Measurements from ENCODE around the gene MELTF.
A peak's percentile ranks its signal among the peaks of the same experiment; 100 is the strongest.

The MELTF gene

DNA sequence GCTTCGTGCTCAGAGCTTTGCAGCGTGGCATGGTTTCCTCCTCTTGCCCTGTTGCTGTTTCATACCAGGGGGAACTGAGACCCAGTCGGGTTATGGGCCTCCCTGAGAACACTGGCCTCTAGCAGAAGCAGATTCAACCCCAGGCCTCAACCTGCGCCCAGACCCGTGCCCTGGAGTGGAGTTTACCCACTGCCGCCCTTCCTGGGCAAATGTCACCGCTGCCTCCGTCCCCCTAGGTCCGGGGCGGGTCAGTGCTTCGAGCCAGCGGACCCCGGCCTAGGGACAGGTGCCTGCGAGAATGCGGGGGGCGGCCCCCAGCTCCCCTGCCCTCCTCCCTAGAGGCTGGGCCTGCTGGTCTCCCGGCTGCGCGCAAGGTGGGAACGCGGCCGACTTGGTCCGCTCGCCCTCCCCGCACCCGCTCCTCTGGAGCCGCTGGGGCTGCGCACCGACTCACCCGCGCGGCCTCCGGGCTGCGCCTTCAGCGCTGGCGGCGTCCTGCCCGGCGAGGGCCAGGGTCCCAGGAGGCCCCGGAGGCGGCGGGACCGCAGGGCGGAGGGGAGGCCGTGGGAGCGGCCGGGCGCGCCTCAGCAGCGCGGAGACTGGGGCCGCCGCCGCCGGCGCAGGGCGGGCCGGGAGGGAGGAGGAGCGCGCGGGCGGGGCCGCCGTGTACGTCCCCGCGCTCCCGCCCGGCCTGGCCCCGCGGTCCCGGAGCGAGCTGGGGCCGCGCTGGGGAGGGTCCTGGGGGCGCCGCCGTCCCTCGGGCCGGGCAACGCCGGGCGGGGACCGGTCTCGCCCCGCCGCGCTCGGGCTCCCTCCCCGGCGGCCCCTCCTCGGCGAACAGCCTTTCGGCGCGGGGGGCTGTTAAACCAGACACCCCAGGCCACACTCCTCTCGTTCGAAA is 61.1 kb downstream of the MELTF start, which contains the start of gene PIGZ:
PIGZ (minus strand) TSS at position 601 of the 901 bp plus-strand sequence. CDS start 16,802 bp downstream, outside the sequence.
- DNase-seq (ENCODE audit: low read depth), result no peak

DNA sequence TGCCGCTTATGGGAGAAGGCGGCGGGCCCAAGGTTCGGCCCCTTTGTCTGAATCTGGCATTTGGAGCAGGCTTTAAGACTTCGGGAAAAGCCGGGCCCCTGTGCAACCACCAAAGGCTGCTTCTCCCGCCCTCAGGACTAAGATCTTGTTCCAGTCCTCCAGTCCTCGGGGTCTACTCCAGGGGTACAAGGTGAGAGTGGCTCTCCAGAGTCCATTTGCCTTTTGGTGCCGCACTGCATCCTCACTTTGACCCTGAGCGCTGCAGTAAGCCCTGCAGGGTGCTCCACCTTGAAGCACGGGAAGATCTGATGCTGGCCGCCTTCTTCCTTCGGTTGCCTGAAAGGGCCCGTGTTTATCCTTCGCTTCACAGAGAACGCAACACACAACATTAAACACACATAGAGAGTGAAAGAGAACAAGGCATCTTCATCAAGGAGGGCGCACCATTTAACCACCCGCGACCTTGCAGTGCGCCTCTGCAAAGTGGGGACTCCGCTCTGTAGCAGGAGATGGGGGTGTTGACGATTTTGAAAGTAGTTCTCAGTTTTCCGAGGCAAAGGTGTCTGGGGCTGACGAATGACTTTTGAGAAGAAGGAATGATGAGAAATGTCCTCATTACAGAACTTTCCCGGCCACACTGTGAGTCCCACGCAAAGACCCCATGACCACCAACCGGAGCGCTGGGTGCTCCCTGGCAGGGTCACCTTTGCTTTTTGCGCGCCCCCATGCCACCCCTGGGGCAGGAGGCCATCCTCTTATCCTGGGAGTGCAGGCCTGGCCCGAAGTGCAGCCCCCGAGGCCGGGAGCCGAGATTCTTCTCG is 62.0 kb downstream of the MELTF start:
- no peak for DNase-seq (ENCODE audit: low read depth)

DNA sequence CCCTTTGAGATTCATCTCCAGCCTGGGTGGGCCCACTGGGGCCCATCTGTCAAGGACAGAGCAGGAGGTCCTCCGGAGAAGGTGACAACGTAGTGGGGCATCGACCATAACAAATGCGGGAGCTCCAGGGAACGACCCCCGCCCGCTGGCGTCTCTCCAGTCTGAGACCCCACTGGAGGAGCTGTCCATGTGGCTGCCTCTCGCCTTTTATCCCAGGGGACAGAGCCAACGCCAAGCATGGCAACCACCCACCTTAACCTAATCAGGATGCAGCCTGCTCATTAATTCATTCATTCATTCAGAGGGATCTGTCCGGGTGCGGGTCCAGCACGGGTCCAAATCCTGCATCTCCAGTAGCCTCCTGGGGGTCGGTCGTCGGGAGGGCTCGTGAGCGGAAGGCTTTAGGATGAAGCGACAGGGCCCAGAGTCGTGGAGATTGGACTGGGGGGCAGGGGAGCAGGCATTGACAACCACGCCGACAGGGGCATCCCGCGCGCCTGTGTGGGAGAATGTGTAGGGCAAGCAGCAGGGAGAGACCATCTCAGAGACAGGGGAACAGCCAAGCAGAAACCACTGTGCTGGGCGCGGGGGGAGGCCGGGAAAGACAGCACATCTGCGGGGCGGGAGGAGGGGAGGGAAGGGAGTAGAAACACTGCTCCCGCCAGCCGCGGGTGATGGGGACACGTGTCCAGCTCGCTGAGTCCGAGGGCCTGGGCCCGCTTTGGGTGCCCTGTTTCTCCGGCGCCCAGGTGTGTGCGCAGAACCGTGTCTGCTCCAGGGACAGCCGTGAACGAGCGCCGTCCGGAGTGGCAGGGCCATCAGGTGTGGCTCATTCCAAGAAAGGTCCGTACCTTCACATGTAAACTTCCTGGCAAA is 62.9 kb downstream of the MELTF start:
- DNase-seq (ENCODE audit: low read depth), result peak; percentile 35

DNA sequence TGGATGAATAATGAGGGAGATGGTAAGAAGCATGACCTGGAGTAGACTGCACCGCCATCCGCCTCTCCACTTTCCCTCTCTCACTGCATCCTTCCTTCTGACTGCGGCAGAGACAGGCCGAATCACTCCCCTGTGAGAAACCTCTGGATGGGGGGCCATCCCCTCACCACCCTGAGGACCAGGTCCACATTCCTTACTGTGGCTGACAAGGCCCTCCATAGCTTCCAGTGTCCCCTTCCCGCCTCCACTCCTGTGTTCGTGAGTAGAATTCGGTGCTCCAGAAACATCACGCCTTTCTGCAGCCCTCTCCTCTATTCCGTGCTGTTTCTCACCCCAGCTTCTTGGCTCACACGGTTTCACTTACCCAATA is 63.8 kb downstream of the MELTF start:
- no peak for DNase-seq (ENCODE audit: low read depth)

DNA sequence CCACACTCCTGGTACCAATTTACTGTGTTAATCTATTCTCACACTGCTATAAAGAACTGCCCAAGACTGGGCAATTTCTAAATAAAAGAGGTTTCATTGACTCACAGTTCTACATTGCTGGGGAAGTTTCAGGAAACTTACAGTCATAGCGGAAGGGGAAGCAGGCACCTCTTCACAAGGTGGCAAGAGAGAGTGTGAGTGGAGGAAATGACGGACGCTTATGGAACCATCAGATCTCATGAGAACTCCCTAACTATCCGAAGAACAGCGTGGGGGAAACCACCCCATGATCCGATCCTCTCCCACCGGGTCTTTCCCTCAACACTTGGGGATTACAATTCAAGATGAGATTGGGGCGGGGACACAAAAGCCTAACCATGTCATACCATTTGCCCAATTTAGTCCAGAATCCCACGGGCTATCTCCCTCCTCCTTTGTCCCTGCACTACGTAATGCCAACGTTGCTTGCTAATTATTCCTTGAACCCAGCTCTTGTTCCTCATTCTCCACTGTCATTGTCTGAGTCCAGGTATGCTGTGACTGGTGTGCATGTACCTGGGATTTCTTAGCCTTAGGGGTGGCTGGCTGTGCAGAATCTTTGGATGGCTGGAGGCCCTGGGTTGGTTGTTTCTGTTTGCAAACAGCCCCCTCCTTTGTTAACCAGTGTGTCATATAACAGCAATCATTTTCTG is 64.4 kb downstream of the MELTF start:
- DNase-seq (ENCODE audit: low read depth), result no peak

DNA sequence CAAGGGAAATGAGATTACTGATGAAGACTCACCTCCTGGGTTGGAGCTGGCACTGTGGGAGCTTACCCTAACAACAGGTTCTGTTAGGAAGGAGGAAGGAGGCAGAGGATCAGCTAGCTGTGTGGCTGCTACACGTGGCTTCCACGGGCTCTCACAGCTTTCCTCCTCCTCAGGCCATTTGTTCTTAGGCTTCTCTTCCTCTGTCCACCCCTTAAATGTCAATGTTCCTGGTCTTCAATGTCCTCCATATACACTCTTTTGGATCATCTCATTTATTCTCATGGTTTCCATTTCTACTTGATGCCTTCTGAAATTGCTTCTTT is 66.0 kb downstream of the MELTF start:
- no peak for DNase-seq (ENCODE audit: low read depth)

DNA sequence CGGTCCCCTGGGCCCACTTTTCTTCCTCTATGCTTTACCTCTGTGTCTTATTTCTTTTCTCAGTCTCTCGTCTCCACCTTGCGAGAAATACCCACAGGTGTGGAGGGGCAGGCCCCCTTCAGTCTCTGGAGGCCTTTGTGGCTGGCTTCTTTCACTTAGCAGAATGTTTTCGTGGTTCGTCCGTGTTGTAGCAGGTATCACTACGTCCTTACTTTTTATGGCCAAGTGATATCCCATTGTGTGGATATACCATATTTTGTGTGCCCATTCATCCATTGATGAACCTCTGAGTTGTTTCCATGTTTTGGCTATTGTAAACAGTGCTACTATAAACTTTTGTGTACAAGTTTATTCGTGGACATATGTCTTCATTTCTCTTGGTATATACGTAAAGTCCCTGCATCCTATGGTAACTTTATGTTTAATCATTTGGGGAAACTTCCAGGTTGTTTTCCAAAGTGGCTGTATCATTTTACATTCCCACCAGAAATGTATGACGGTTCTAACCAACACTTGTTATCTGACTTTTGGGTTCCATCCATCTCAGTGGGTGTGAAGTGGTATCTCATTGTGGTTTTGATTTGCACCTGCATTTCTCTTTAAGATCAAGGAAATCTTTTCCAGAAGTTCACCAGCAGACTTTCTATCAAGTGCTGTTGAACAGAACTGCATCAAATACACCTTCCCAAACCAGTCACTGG is 66.5 kb downstream of the MELTF start:
- no peak for DNase-seq (ENCODE audit: low read depth)

DNA sequence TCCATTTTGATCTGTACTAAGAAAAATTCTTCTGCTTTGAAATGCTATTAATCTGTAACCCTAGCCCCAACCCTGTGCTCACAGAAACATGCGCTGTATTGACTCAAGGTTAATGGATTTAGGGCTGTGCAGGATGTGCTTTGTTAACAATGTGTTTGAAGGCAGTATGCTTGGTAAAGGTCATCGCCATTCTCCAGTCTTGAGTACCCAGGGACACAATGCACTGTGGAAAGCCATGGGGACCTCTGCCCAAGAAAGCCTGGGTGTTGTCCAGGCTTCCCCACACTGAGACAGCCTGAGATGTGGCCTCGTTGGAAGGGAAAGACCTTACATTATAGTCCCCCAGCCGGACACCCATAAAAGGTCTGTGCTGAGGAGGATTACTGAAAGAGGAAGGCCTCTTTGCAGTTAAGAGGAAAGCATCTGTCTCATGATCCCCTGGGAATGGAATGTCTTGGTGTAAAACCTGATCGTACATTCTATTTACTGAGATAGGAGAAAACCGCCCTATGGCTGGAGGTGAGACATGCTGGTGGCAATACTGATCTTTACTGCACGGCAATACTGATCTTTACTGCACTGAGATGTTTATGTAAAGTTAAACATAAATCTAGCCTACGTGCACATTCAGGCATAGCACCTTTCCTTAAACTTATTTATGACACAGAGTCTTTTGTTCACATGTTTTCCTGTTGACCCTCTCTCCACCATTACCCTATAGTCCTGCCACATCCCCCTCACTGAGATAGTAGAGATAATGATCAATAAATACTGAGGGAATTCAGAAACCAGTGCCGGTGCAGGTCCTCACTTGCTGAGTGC is 67.3 kb downstream of the MELTF start:
- no peak for DNase-seq (ENCODE audit: low read depth)

DNA sequence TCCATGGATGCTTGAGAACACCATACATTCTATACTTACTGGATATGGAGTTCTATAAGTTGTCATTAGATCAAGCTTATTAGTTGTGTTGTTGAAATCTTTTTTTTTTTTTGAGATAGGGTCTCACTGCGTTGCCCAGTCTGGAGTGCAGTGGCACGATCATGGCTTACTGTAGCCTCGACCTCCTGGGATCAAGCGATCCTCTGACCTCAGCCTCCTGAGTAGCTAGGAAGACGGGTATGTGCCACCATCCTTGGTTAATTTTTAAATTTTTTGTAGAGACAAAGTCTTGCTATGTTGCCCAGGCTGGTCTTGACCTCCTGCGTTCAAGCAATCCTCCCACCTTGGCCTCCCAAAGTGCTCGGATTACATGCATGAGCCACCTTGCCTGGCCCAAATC is 74.8 kb downstream of the MELTF start:
- no peak for DNase-seq (ENCODE audit: low read depth)
